NCI-H1930 (cell line): ENCODE results near the gene SLF1.

ENCODE experiments used
- DNase-seq, 2 experiments: peaks; one replicate each; lab custom pipeline; 2025; lab: John Stamatoyannopoulos, UW

Gene SLF1

DNA sequence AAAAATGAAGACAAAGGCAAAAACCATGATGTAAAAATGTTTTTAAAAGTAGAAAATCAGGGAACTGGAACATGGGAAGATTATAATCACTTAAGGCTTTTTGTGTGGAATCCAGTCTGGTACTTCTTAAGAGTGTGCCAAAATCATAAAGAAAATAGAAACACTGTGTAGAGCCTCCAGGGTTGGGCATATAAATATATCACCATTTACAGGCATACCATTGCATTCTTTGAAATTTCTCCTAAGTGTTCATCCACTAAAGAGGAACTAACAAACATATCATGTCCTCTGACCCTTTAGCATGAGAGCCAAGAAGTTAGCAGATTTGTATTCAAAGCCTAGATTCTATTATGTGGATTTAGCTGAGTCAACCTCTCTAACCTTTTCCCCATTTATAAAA lies 93.3 kb downstream of the SLF1 start:
- no peak for DNase-seq

DNA sequence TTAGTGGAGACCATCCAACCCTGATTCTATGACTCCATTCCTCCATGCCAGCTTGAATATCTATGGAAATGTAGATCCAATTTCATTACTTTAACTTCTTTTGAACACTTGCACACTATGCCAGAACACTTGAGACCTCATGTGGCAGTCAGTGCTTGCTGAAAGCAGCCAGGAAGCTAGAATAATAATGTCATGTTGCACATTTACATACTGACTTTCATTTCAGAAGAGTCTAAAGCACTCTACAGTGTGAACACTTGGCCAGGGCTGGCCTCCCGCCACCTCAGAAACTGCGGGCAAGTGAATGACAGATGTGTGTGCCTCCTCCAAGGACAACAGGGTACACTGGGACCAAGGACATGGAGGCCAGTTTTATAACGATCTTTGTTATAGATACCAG lies 97.3 kb downstream of the SLF1 start:
- DNase-seq = no peak

DNA sequence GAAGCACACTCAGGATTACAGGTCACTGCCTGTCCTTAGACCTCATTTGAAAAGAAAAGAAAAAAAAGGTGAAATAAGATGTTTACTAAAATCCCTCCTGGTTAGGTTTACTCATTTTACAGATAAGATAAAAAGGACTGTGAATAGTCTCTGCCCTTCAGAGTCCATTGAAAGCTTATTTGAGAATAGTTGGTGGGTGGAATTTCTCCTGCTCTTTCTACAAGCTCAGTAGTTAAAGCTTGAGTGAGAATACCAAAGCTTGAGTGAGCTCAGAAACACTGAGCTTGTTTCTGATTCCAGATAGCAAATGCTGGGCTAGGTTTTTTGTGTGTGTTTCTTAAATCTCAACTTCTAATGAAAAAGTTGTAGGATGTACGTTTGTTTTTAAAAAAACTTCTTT lies 106.7 kb downstream of the SLF1 start:
- DNase-seq = no peak

DNA sequence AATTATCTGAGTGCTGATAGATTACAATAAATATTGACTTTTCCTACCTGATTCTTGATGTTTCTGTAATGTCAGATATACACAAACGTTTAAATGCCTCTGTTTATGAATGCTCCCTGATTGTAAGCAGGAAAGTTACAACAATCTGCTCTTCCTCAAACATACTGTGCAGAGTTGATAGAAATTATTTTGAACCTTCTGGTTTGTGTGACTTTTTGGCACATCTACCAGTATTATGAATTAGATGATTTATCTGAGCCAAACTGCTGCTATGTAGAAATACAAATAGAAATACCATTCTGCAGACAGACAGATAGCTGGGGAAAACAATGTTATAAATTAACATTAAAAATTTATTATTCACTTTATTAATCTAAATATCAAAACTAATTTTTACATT lies 113.0 kb downstream of the SLF1 start:
- DNase-seq = no peak

DNA sequence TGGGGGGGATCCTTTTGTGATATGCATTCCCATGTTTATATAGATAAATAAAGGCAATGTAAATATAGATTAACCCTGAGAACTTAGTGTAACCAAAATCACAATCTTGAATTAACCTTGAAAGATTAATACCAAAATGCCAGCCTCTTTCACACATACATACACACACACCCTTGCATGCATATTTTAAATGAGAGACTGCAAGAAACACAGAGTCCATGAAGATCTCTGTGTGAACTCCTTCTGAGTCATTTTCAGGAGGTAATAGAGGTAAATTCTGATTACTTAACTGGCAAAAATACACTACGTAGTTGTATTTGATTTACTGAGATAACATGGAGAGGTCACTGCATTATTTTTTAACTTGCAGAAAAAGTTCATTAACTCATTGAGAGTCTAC lies 118.0 kb downstream of the SLF1 start:
- DNase-seq = no peak

DNA sequence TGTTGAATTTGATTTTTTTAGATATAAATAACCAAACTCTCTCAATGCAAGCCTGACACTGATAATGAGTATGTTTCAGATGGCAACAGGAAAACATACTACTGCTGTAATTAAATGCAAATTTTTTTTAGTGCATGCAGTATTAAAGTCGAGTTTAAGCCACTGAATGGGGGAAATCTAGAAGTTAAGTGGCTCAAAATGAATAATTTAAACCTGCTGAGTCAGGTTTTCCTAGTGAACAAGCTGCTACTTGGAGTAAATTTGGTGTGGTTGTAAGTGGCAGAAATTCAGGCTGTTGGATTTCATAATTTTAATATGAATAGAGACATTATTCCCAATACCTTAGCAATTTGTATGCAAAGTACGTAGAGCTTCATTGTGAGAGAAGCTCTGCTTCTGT lies 121.8 kb downstream of the SLF1 start:
- no peak for DNase-seq

DNA sequence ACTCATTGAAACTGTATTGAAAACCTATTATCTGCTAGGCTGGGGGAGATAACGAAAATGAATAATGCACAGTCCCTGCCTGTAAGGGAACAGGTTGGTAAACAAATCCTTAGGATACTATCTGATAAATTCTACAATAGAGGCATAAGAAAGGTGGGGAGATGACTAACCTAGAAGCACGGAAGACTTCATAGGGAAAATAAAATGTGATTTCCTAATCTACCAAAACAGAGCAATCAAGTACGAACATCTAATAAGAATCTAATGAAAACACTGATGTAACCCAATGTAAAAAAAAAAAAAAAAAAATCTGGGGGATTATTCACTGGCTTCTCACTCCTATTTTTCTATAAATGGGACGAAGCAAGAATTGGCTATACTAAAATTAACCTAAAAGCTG lies 124.4 kb downstream of the SLF1 start:
- no peak for DNase-seq

DNA sequence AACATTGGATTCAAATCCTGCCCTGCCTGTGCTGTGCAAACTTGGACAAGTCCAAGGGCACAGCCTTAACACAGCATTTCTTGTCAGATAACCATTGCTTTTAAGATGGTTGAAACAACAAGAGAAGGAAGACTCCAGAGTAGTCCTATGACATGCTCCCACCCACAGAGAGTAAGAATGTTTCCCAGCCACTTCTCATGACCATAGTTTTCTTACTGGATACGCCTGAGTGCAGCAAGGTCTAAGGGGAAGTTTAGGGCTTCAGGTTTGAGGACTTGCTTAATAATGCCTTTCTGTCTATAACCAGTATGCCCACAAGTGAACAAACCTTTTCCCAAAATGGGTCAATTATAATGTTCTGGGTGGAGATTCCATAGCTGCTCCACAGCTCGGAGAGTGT lies 126.4 kb downstream of the SLF1 start:
- DNase-seq = no peak

DNA sequence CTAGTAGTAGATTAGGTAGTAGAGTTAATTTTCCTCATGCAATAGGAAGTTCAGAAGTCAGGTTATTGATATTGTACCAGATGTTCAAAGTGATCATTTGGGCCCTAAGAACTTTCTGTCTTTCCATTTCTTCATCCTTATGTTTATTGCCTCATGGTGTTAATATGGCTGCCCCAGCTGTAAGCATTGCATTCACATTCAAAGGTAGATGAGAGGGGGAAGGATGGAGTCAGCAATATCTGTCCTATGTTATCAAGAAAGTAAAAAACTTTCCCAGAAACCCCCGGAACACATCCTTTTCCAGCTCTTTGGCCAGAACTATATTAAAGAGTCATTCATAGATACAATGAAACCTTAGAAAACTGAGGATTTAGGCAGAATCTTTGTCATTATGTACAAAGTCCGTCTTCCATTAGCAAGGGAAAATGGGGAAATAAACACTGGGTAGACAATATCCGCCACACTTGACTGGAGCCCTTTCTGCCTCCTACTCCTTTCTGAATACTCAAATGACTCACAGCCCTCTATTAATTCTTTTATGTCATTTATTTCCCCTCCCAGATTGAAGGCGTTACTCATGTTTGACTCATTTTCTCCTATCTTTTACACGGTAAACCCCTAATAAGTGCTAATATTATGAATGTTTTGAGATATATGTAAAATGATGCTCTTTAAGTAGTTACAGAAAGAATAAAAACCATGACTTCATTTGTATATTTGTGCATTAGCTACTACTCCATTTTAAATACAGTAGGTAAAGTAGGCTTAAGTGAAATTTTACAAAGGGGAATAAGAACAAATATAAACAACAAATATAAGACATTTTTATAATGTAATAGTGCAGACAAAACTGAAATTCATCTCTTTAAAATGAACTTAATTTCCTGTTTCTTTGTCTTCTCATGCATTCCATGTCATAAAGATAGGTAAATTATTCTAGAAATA lies 127.6 kb downstream of the SLF1 start:
- DNase-seq = no peak

DNA sequence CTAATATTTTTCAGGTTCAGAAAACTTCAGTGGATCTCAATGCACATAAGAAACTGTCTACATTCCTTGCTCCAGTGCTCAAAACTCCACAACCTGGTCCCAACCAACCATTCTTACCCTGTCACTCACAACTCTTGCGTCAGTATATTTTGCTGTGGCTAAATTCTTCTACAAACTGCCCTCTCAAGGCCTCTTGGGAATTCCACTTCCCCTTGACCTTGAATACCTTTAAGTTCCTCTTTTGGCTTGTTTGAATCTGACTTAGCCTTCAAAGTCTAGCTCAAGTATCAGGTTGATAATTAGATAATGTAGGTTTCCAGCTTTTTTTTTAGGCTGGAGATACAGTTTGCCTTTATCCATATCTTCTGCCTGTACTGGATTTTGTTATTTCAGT lies 128.3 kb downstream of the SLF1 start:
- no peak for DNase-seq
